GM23338 (cell line): ENCODE results near the gene TSHZ3. TPM values are rescaled to one million over a fixed set of nuclear protein-coding genes. Genes with fewer than 3 reads are reported as not detected.

Source experiments
- ATAC-seq: fragments of 200-7000 bp; cut with Tn5 transposase; 3 replicates; pipeline ENCODE4 v1.9.1; 2020
- DNase-seq: peaks from one replicate; pipeline ENCODE4 v3.0.0-alpha.2; 2015; ENCODE audit warnings: low spot score
- H2AFZ ChIP-seq: fragments of 200-600 bp; sonication (generic); 2 replicates; pipeline ENCODE4 v1.8.0; 2016; ENCODE audit warnings: antibody characterized with exemption, mild to moderate bottlenecking, moderate library complexity
- H3F3A ChIP-seq: fragments of 200-600 bp; sonication (generic); replicated peaks from 2 replicates; pipeline ENCODE4 v1.8.0; 2017; ENCODE audit warnings: antibody characterized with exemption, mixed run types, low read depth
- H3K27ac ChIP-seq: fragments of 200-600 bp; sonication (generic); 2 replicates; pipeline ENCODE4 v1.6.1; 2016; ENCODE audit warnings: low read depth
- H3K27me3 ChIP-seq: fragments of 200-600 bp; sonication (generic); 2 replicates; pipeline ENCODE4 v1.8.0; 2016; ENCODE audit warnings: mild to moderate bottlenecking, mixed run types, moderate library complexity; ENCODE audit not compliant: insufficient read depth
- H3K36me3 ChIP-seq: fragments of 200-600 bp; sonication (generic); 2 replicates; pipeline ENCODE4 v1.8.0; 2016; ENCODE audit warnings: mild to moderate bottlenecking; ENCODE audit not compliant: insufficient read depth
- H3K4me1 ChIP-seq: fragments of 200-600 bp; sonication (generic); 2 replicates; pipeline ENCODE4 v1.8.0; 2016; ENCODE audit warnings: mild to moderate bottlenecking, moderate library complexity; ENCODE audit not compliant: insufficient read depth
- H3K4me2 ChIP-seq: fragments of 200-600 bp; sonication (generic); 2 replicates; pipeline ENCODE4 v1.7.1; 2017; ENCODE audit warnings: mixed run types
- H3K4me3 ChIP-seq: fragments of 200-600 bp; sonication (generic); 2 replicates; pipeline ENCODE4 v1.6.1; 2016; ENCODE audit warnings: mixed run types
- H3K79me2 ChIP-seq: fragments of 200-600 bp; sonication (generic); replicated peaks from 2 replicates; pipeline ENCODE4 v1.8.0; 2017; ENCODE audit warnings: mild to moderate bottlenecking; ENCODE audit not compliant: insufficient read depth
- H3K9me2 ChIP-seq: fragments of 200-600 bp; sonication (generic); 2 replicates; pipeline ENCODE4 v1.8.0; 2017; ENCODE audit not compliant: insufficient read depth
- H4K20me1 ChIP-seq: fragments of 200-600 bp; sonication (generic); replicated peaks from 2 replicates; pipeline ENCODE4 v1.8.0; 2017; ENCODE audit warnings: mild to moderate bottlenecking; ENCODE audit not compliant: insufficient read depth
- H3K27ac Mint-ChIP-seq: 2 replicates; pipeline ENCODE4 v1.8.0; 2020; ENCODE audit warnings: inconsistent platforms, mild to moderate bottlenecking, moderate library complexity, mixed read lengths
- H3K27me3 Mint-ChIP-seq: 3 replicates; pipeline ENCODE4 v1.8.0; 2022; ENCODE audit warnings: low read depth, mild to moderate bottlenecking, moderate library complexity, mixed read lengths, inconsistent platforms; ENCODE audit not compliant: insufficient read depth, poor library complexity
- H3K36me3 Mint-ChIP-seq: 3 replicates; pipeline ENCODE4 v1.8.0; 2021; ENCODE audit warnings: low read depth, mild to moderate bottlenecking, inconsistent platforms, moderate library complexity, mixed read lengths
- H3K4me1 Mint-ChIP-seq: 3 replicates; pipeline ENCODE4 v1.8.0; 2020; ENCODE audit warnings: mild to moderate bottlenecking, inconsistent platforms, mixed read lengths
- H3K4me3 Mint-ChIP-seq: 3 replicates; pipeline ENCODE4 v1.8.0; 2021; ENCODE audit warnings: moderate library complexity, mild to moderate bottlenecking, inconsistent platforms, mixed read lengths
- H3K9me3 Mint-ChIP-seq: 3 replicates; pipeline ENCODE4 v1.8.0; 2020; ENCODE audit warnings: moderate library complexity, mild to moderate bottlenecking, inconsistent platforms, mixed read lengths
- CTCF ChIP-seq, 2 experiments: fragments of 200-600 bp in 1 of 2; sonication (generic) in 1 of 2; conservative IDR thresholded peaks; 2 replicates each; pipeline versions ENCODE4 v1.5.1 to v1.6.1; 2016 to 2017; ENCODE audit warnings: antibody characterized with exemption in 2 of 2, low read depth in 2 of 2, mild to moderate bottlenecking in 2 of 2, moderate library complexity in 1 of 2
- EZH2 ChIP-seq: fragments of 200-600 bp; sonication (generic); IDR thresholded peaks from one replicate; pipeline ENCODE4 v1.8.0; 2017; ENCODE audit warnings: antibody characterized with exemption, mild to moderate bottlenecking, low read depth; ENCODE audit not compliant: unreplicated experiment
- NANOG ChIP-seq: IDR thresholded peaks from 2 replicates; pipeline ENCODE4 v1.6.1; 2016; ENCODE audit warnings: antibody characterized with exemption, borderline replicate concordance
- REST ChIP-seq: IDR thresholded peaks from one replicate; pipeline ENCODE4 v1.6.1; 2018; ENCODE audit warnings: antibody characterized with exemption; ENCODE audit not compliant: unreplicated experiment
- STAT1 ChIP-seq: IDR thresholded peaks from one replicate; pipeline ENCODE4 v1.6.1; 2016; ENCODE audit warnings: antibody characterized with exemption; ENCODE audit not compliant: unreplicated experiment
- ZNF114 ChIP-seq: fragments of 250-450 bp; sonication (Bioruptor Pico); IDR thresholded peaks from 2 replicates; pipeline ENCODE4 v1.5.0; 2020; ENCODE audit warnings: mild to moderate bottlenecking, moderate library complexity
- ZNF331 ChIP-seq: fragments of 250-450 bp; sonication (Bioruptor Pico); IDR thresholded peaks from 2 replicates; pipeline ENCODE4 v1.5.0; 2020; ENCODE audit warnings: low read depth, mild to moderate bottlenecking, moderate library complexity
- polyA plus RNA-seq: library from polyadenylated mRNA; unstranded; fragments of >200 nt; fragmentation: Nextera tagmentation; extraction: Ambion mirVana; gene quantifications from 2 replicates; pipeline ENCODE4 v1.2.1, GENCODE V29; 2016
- total RNA-seq: library from RNA; depleted of rRNA; stranded (reverse); fragments of >200 nt; shearing (Covaris generic); gene quantifications from 2 replicates; pipeline ENCODE4 v1.2.3, GENCODE V29; 2014

The TSHZ3 gene
- total and polyA plus RNA-seq, 2 experiments from 2014 or later = 3.8 to 8.9 TPM

GRCh38 chr19:31226151-31226935 is 122.9 kb downstream of the TSHZ3 start:
- Histone ChIP-seq H3K79me2 (no peaks in the 10 kb centered on the region), H3K4me3 (no peak overlapping the region), H3K9me2 (0 out of 2 replicates have a peak, but pooled peaks cover 10% of the 10 kb centered on the region), H4K20me1 (no peaks in the 10 kb centered on the region), H3K27me3 (no peaks in the 10 kb centered on the region), H3K36me3 (no peaks in the 10 kb centered on the region), H3F3A (no peaks in the 10 kb centered on the region), H2AFZ (no peak overlapping the region), H3K27ac (no peak overlapping the region), H3K4me1 (no peaks in the 10 kb centered on the region), H3K4me2 (no peak overlapping the region)
- Mint-ChIP-seq H3K36me3 (no peaks in the 10 kb centered on the region), H3K27me3 (peaks cover 4% of the 10 kb centered on the region), H3K9me3 (no peaks in the 10 kb centered on the region), H3K4me1 (no peaks in the 10 kb centered on the region; the same call in 2 of the 3 replicates), H3K4me3 (no peak overlapping the region), H3K27ac (no peak overlapping the region)
- ATAC-seq (no peak), DNase-seq (no peak)
- TF ChIP-seq ZNF114 = no peak
- TF ChIP-seq NANOG = no peak
- no peak for TF ChIP-seq EZH2
- TF ChIP-seq CTCF (conservative IDR thresholded peaks at IDR 0.05; ENCODE audit: low read depth in 2 of 2) = no peak
- no peak for TF ChIP-seq ZNF331 (CRISPR knock-in tag)
- no peak for TF ChIP-seq STAT1
- no peak for TF ChIP-seq REST
